PC-9 (cell line): ENCODE data around the gene IGDCC3. TPM values are rescaled to one million over a fixed set of nuclear protein-coding genes. Genes with fewer than 3 reads are reported as not detected.
"Not testable (repeated sequence)": the region's sequence is repeated elsewhere in the genome, so short reads cannot be mapped to it uniquely, and the experiment has no call there.

Experiments
- BruUV-seq: library from RNA; stranded (reverse); fragments of 400-500 nt; replicated peaks from 2 replicates; lab custom pipeline; 2021; lab: Mats Ljungman, UMichigan
- CTCF ChIA-PET: fragments of 300-600 bp; sonication (Branson Sonifier 250); formaldehyde crosslinking; loops from one replicate; lab custom pipeline; 2022; ENCODE audit warnings: antibody characterized with exemption; lab: Charles Lee
- POLR2A ChIA-PET: fragments of 300-600 bp; sonication (Branson Sonifier 250); formaldehyde crosslinking; loops from one replicate; lab custom pipeline; 2022; ENCODE audit warnings: antibody characterized with exemption; ENCODE audit not compliant: unreplicated experiment; lab: Charles Lee
- DNase-seq, 2 experiments: peaks; one replicate each; pipeline versions ENCODE4 v3.0.0 to v3.0.0-alpha.2; 2015 to 2022; ENCODE audit warnings: mixed read lengths in 1 of 2
- H2AFZ ChIP-seq: fragments of 200-600 bp; sonication (generic); 2 replicates; pipeline ENCODE4 v1.8.1; 2017; ENCODE audit warnings: antibody characterized with exemption
- H3F3A ChIP-seq: fragments of 200-600 bp; sonication (generic); 2 replicates; pipeline ENCODE4 v1.8.1; 2017; ENCODE audit warnings: antibody characterized with exemption, mild to moderate bottlenecking, low read depth; ENCODE audit not compliant: insufficient read depth
- H3K27ac ChIP-seq: fragments of 200-600 bp; sonication (generic); 2 replicates; pipeline ENCODE4 v1.6.1; 2016; ENCODE audit warnings: mixed run types
- H3K27me3 ChIP-seq: fragments of 200-600 bp; sonication (generic); 2 replicates; pipeline ENCODE4 v1.6.1; 2016; ENCODE audit warnings: low read depth, mixed run types; ENCODE audit not compliant: insufficient read depth
- H3K36me3 ChIP-seq: fragments of 200-600 bp; sonication (generic); 2 replicates; pipeline ENCODE4 v1.6.1; 2016; ENCODE audit warnings: low read depth, mixed run types
- H3K4me1 ChIP-seq: fragments of 200-600 bp; sonication (generic); replicated peaks from 2 replicates; pipeline ENCODE4 v1.6.1; 2016; ENCODE audit warnings: mixed run types; ENCODE audit not compliant: insufficient read depth
- H3K4me2 ChIP-seq: fragments of 200-600 bp; sonication (generic); 2 replicates; pipeline ENCODE4 v1.6.1; 2017; ENCODE audit warnings: mixed run types
- H3K4me3 ChIP-seq: fragments of 200-600 bp; sonication (generic); 2 replicates; pipeline ENCODE4 v1.6.1; 2016; ENCODE audit warnings: mixed run types
- H3K79me2 ChIP-seq: fragments of 200-600 bp; sonication (generic); 2 replicates; pipeline ENCODE4 v1.6.1; 2017; ENCODE audit warnings: low read depth, mixed run types
- H3K9me2 ChIP-seq: fragments of 200-600 bp; sonication (generic); 2 replicates; pipeline ENCODE4 v1.8.1; 2017; ENCODE audit warnings: mild to moderate bottlenecking; ENCODE audit not compliant: insufficient read depth
- H3K9me3 ChIP-seq: fragments of 200-600 bp; sonication (generic); 2 replicates; pipeline ENCODE4 v1.8.1; 2016; ENCODE audit warnings: low read depth; ENCODE audit not compliant: insufficient read depth
- H4K20me1 ChIP-seq: fragments of 200-600 bp; sonication (generic); 2 replicates; pipeline ENCODE4 v1.8.1; 2017; ENCODE audit not compliant: insufficient read depth
- EZH2 ChIP-seq: fragments of 200-600 bp; sonication (generic); IDR thresholded peaks from 2 replicates; pipeline ENCODE4 v1.8.0; 2017; ENCODE audit warnings: antibody characterized with exemption, low read depth
- intact Hi-C: fragments of 100-400 bp; cut with micrococcal nuclease; formaldehyde crosslinking; loops from one replicate; pipeline ENCODE4 v1.10.0; 2022; ENCODE audit not compliant: unreplicated experiment
- total RNA-seq: library from RNA; stranded (reverse); gene quantifications from 2 replicates; pipeline ENCODE4 v1.2.3, GENCODE V29; 2021
- TF ChIP-seq, protein P1 (sequence below): fragments of 200-600 bp; sonication (generic); conservative IDR thresholded peaks from 2 replicates; pipeline ENCODE4 v1.6.1; 2017; ENCODE audit warnings: mixed run types, antibody characterized with exemption, mild to moderate bottlenecking, moderate library complexity

The IGDCC3 gene
- total RNA-seq, 1 experiment from 2014 or later, result 0.22 TPM

DNA sequence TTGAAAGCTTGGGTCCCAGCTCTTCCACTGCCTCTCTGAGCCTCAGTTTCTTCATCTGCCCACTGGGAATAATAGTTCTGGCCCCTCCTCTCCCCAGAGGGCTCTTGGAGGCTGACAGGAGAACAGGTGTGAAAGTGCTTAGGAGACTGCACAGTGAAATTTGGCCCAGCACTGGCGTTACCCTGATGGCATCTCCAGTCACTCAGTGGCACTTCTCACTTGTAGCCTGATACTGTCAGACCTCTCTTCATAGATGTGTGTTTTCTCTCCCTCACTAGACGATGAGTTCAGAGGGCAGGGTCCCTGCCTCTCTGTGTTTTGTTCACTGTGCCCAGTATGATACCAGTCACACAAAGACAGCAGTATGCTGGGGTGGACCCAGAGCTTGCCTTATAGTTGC is 22.2 kb upstream of the IGDCC3 start:
- no peak for DNase-seq
- intact Hi-C loops, result loop anchor here (10.0 kb wide), 1 partner anchor 435 kb away; no protein-coding TSS in a partner anchor
- Histone ChIP-seq H3K9me2 (no peaks in the 10 kb centered on the region), H3K27me3 (no peaks in the 10 kb centered on the region), H3K9me3 (no peaks in the 10 kb centered on the region), H3K36me3 (no peaks in the 10 kb centered on the region), H3F3A (no peaks in the 10 kb centered on the region), H3K4me2 (no peak overlapping the region), H3K79me2 (no peaks in the 10 kb centered on the region), H3K27ac (no peak overlapping the region), H3K4me3 (no peak overlapping the region), H3K4me1 (no peaks in the 10 kb centered on the region), H4K20me1 (no peaks in the 10 kb centered on the region), H2AFZ (no peak overlapping the region)
- BruUV-seq, result no TSS peak
- no peak for TF ChIP-seq EZH2
- TF ChIP-seq, protein P1, sequence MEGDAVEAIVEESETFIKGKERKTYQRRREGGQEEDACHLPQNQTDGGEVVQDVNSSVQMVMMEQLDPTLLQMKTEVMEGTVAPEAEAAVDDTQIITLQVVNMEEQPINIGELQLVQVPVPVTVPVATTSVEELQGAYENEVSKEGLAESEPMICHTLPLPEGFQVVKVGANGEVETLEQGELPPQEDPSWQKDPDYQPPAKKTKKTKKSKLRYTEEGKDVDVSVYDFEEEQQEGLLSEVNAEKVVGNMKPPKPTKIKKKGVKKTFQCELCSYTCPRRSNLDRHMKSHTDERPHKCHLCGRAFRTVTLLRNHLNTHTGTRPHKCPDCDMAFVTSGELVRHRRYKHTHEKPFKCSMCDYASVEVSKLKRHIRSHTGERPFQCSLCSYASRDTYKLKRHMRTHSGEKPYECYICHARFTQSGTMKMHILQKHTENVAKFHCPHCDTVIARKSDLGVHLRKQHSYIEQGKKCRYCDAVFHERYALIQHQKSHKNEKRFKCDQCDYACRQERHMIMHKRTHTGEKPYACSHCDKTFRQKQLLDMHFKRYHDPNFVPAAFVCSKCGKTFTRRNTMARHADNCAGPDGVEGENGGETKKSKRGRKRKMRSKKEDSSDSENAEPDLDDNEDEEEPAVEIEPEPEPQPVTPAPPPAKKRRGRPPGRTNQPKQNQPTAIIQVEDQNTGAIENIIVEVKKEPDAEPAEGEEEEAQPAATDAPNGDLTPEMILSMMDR, result no peak
- CTCF ChIA-PET, result interaction anchor here (0.6 to 1.2 kb wide), 2 partner anchors 20 to 45 kb away, joined by 6 read pairs; no protein-coding TSS in a partner anchor
- POLR2A ChIA-PET, result no interaction called here

DNA sequence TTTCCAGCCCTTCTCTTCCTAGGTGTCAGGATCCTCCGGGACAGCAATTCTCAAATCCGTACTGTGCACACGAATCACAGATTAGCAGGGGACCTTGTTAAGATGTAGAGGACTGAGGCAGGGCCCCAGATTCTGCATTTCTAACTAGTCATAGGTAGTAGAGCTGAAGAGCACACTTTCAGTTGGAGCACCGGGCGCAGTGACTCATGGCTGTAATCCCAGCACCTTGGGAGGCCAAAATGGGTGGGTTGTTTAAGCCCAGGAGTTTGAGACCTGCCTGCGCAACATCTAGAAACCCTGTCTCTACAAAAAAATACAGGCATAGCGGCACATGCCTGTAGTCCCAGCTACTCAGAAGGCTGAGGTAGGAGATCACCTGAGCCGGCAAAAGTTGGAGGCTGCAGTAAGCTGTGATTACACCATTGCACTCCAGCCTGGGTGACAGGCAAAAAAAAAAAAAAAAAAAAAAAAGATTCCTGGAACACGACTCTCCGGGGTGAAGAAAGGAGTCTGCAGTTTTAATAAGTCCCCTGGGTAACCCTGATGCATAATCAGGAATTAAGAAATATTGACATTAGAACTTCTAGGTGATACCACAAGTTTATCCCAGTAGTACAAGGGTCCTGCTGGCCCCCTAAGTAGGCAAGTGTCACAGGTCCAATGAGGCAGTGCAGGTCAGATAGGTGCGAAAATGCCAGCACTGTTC is 21.4 kb upstream of the IGDCC3 start:
- no TSS peak for BruUV-seq
- H3K36me3 ChIP-seq, result no peaks in the 10 kb centered on the region
- H3K4me2 ChIP-seq, result no peak overlapping the region
- no peak for DNase-seq
- H3F3A ChIP-seq, result no peaks in the 10 kb centered on the region
- intact Hi-C loops, result no loop called here
- H3K9me2 ChIP-seq, result no peaks in the 10 kb centered on the region
- ChIA-PET CTCF (interaction anchor here (0.6 to 1.2 kb wide), 3 partner anchors 21 to 503 kb away, joined by 6 read pairs; no protein-coding TSS in a partner anchor), POLR2A (interaction anchor here (0.6 kb wide), 2 partner anchors 81 to 546 kb away, joined by 3 to 8 read pairs; no protein-coding TSS in a partner anchor)
- H4K20me1 ChIP-seq, result no peaks in the 10 kb centered on the region
- H3K4me1 ChIP-seq, result no peaks in the 10 kb centered on the region
- H3K4me3 ChIP-seq, result no peak overlapping the region
- no peak overlapping the region for H3K27ac ChIP-seq
- no peak overlapping the region for H2AFZ ChIP-seq
- peaks cover 3% of the 10 kb centered on the region; the same call in 1 of the 2 replicates for H3K27me3 ChIP-seq
- no peaks in the 10 kb centered on the region for H3K9me3 ChIP-seq
- H3K79me2 ChIP-seq, result no peaks in the 10 kb centered on the region
- TF ChIP-seq EZH2, result no peak
- TF ChIP-seq, protein P1, result no peak

GRCh38 chr15:65398486-65398885 is 20.7 kb upstream of the IGDCC3 start:
- H3K79me2 ChIP-seq, H3K9me3 ChIP-seq, CTCF ChIA-PET, H3K36me3 ChIP-seq, BruUV-seq, H3F3A ChIP-seq, POLR2A ChIA-PET, DNase-seq, H4K20me1 ChIP-seq, intact Hi-C loops, H3K4me2 ChIP-seq, H3K27ac ChIP-seq, H3K4me3 ChIP-seq, H3K9me2 ChIP-seq, H2AFZ ChIP-seq, H3K4me1 ChIP-seq, H3K27me3 ChIP-seq: not testable (repeated sequence)
